HG02588 (cell line): ENCODE measurements around the gene COL27A1.
"Not testable (repeated sequence)": the region's sequence is repeated elsewhere in the genome, so short reads cannot be mapped to it uniquely, and the experiment has no call there.

ENCODE experiments used
- ATAC-seq: cut with Tn5 transposase; IDR thresholded peaks from one replicate; pipeline ENCODE4 v1.9.1; 2021; ENCODE audit warnings: mild to moderate bottlenecking, moderate library complexity; ENCODE audit not compliant: unreplicated experiment

COL27A1 gene

DNA sequence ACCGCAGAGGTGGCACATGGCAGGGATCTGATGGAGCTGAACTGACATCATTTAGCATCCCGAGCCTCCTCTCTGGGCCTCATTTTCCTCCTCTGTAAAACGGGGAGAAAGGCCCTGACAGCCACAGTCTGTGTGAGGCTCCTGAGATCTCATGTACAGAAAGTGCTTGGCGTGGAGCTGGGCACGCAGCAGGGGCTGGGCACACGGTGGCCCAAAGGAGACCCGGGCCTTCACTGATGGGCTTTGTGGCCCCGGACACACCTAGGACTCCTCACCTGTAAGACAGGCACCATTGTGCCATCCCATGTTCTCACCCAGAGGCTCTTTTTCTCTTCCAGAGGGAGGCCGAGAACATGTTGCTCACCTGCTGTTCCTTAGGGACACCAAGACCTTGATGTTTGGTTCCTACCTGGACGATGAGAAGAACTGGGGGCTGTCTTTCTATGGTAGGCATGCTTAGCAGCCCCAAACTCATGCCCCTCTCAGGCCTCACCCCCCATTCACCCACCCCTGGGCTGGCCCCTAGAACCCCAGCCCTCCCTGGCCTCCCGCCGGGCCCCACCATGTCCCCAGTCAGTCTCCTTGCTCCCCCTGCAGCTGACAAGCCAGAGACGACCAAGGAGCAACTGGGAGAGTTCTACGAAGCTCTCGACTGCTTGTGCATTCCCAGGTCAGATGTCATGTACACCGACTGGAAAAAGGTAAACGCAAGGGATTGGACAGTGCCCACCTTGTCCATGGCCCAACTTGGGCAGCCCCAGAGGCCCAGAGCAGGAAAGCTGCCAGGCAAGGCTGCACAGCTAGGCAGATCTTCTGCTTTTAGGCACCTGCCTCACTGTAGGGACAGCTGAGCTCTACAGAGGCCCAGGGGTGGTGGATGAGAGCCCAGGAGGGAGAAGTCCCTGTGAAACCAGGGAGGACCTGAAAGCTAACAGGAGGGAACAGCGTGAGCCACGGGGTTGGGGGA, 176.2 kb downstream of the COL27A1 start:
- not testable (repeated sequence) for ATAC-seq

DNA sequence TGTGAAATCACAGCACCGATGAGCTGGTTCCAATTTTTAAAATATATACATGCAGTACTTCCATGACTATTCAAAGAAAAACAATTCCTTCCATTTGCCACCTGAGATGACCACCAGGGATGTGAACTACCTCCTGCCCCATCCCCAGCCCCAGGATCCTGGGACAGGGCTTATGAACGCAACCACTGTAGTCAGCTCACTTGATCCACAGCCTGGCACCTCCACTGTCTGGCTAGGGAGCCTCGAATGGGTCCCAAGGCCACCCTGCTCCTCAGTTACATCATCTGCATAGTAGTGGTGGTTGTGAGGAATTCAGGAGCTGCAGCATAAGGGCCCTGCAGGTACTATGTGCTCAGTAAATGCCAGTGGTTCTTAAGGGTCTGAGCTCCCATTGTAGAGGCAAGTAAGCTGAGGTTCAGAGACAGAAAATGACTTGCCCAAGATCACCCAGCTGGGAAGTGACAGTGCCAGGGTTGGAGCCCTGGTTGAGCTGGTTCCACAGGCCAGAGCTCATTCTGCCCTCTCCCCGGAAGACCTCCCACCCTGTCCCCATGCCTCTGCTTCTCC, 177.2 kb downstream of the COL27A1 start:
- ATAC-seq, result not testable (repeated sequence)

DNA sequence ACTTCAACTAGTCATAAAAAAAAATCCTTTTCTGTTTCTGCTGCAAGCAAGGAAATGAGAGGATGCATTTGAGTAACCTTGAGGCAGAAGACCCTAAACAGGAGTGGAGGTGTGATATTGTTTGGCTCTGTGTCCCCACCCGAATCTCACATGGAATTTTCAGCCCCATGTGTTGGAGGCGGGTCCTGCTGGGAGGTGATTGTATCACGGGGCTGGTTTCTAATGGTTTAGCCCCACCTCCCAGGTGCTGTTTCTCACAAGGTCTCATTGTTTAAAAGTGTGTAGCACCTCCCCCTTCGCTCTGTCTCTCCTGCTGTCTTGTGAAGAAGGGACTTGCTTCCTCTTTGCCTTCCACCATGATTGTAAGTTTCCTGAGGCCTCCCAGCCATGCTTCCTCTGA, 178.4 kb downstream of the COL27A1 start:
- ATAC-seq, result not testable (repeated sequence)

DNA sequence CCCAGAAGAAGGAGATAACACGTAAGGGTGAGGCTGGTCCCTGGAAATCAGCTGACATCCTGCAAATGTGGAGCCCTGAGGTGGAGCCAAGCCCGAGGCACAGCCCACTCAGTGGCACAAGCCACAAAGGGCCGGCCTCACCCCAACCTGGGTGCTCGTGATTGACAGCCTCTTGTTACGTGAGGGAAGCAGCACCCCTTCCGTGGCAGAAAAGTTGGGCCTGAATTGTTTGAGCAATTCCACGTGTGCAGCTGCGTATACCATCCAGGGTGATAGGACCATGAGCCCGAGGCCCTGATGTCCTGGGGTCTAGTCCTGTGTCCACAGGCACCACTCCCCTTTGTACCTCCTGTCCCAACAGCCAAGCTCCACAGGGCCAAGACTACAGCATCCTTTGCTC, 179.2 kb downstream of the COL27A1 start:
- no peak for ATAC-seq

DNA sequence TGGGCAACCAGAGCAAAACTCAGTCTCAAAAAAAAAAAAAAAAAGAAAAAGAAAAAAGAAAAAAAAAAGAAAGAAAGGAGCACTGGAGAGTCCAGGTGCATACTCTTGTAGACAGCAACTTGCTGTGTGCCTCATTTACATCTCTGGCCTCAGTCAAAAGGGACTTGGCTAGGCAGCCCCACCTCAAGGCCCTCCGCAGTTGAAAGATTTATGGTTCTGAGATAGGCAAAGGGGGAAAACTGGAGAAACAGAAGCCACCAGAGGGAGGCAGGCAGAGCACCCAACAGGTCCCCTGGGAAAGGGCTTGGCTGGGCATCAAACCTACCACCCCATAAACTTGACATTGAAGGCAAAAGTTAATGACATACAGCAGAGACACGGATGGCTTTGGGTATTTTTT, 180.4 kb downstream of the COL27A1 start:
- ATAC-seq, result no peak

DNA sequence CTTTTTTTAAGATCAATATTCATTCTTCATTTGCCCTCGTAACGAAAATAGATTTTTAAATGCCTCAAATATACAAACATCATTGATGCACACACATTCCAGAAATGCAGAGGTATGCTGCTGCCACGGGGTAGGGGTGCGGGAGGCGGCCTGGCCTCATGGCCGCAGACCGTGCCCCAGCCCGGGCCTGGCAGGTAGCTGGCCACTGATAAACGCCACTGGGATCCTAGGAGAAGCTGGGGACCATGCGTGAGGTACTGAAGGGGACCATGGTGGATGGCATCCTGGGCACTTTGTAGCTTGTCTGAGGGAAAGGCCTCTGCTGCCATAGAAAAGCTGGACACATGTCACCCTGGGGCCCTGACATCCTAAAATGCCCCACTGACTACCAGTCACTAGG, 180.8 kb downstream of the COL27A1 start:
- ATAC-seq, result no peak

DNA sequence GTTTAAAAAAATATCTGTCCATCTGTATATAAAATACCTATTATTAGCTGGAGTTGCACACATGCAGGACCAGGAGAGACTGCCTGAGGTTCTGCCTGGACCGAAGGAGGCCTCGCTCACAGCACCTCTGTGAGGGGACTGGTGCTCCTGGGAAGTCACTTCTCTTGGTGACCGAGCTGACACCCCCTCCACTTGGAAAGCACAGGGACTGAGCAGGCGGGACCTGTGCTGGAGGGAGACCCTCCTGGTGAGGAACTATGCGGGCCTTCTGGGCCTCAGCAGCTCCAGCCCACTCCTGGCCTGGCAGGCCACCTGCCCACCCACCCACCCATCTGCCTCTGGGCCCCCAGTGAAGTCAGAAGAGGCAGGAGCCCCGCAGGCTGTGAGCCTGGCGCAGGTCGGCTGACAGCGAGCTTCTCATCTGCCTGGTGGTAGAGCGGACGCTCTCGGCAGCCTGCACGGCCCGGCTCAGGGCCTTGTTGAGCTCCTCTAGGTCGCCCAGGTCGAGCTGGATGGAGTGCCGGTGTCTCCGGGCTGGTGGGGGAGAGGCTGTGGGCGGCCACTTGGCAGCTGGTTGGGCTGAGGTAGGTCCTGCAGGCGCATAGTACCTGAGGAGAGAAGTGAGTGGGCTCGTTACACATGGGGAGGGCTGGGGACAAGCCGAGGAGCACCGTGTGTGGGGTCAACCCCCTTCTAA, 181.5 kb downstream of the COL27A1 start:
- no peak for ATAC-seq

DNA sequence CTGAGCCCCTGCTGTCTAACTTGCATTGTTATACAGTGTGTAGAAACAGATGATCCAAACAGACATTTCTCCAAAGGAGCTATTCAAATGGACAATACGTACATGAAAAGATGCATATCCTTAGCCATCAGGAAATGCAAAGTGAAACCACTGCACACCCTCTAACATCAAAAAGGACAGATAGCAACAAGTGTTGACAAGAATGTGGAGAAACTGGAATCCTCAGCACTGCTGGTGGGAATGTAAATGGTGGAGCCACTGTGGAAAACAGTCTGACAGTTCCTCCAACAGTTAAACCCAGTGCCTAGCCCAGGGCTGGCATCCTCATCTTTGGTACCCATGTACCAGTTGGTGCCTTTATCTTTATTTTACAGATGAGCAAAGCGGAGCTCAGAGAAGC, 182.8 kb downstream of the COL27A1 start:
- no peak for ATAC-seq

DNA sequence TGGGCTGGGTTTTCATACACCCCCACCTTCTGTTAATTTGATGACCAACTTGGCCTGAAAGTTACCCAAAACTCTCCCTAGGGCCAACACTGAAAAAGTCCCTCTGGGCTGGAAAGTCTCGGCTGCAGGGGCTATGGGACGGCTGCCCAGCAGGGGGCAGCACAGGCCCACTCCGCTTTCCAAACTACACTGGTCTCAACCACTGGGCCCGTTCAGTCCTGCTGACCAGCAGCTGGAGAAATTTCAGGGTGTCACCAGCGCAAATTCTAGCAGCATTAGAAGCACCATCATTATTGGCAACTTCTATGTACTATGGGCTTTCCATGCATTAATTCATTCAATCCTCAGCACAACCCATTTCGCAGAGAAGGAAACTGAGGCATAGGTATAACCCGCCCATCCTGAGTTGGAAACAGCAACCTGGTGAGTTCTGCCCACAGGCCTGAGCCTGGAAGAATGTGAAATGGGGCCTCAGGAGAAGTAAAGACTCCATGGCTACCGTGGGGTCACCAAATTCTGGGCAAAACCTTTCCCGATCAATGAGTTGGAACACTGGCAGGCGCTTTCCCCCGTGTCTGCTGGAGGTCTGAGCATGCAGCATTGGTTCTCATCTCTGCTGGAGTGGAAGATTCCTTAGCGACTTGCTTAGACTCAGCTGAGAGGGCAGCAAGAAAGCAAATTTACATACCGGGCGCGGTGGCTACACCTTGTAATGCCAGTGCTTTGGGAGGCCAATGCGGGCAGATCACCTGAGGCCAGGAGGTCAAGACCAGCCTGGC, 184.0 kb downstream of the COL27A1 start:
- no peak for ATAC-seq

DNA sequence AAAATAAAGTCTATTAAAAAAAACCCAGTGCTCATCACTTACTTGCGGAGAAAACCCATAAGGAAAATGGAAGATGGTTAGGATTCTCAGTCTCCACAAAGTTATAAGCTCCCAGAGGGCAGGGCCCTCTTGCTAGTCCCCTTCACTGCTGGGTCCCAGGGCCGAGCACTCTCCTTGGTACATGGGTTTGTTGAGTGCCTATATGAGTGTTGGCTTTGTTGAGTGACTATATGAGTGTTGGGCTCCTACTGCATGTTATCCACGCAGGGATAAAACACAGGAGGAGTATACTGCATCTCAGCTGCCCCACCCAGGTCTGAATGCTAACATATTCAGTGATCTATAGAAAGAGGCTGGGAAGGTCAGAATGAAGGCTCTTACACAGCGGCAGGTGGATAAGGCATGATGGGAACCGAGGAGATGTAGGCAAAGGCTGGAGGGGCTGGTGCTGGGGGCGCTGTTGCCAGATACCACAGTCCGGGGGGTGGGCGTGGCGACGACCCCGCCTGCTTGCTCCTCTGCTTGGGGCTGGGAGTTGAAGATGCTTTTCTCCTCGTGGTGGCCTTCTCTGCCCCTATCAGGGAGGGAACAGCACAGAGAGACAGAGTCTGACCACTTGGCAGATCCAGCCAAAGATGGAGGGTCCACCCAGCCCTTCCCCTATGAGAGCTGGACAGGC, 186.0 kb downstream of the COL27A1 start:
- ATAC-seq, result no peak

DNA sequence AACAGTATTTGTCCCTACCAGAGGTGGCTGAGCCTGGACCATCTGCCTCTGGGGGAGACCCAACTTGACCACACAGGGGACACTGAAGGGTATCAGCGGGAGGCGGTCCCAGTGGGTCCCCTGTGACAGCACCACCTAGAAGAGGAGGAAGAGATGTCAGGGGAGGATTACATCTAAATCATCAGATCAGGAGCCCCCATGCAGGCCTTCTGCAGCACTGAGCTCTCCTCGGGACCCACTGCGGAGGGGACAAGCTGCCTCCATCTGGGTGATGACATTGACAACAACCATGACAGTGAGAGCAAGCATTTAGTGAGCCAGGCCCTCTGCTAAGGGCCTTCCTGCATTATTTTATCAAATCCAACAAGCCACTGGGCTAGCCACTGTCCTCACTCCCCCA, 186.7 kb downstream of the COL27A1 start:
- ATAC-seq, result no peak

DNA sequence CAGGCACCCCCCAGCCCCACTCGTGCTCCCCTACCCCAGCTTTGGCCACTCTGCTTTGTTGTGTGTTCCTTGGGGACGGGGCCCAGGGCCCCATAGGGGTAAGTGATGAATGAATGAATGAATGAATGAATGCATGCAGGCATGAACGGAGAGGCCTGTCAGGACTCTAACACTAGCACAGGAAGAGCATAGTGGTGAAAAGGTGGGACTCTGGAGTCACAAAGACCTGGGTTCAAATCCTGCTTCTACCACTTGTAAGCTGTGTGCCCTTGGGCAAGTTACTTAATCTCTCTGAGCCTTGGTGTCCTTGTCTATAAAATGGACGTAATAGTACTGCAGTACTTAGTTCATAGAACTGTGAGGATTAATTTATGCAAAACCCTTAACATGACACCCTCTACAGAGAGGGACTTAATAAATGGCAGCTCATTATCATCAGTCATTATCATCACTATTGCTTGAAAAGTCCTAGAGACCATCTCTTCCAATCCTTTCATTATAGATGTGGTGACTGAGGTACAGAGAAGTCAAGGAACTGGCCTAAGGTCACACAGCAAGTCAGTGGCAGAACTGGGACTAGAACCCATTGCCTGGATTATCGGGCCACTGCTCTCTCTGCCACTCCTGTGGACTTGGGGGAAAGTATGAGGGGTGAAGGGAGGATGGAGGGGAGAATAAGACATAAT, 187.6 kb downstream of the COL27A1 start:
- no peak for ATAC-seq

DNA sequence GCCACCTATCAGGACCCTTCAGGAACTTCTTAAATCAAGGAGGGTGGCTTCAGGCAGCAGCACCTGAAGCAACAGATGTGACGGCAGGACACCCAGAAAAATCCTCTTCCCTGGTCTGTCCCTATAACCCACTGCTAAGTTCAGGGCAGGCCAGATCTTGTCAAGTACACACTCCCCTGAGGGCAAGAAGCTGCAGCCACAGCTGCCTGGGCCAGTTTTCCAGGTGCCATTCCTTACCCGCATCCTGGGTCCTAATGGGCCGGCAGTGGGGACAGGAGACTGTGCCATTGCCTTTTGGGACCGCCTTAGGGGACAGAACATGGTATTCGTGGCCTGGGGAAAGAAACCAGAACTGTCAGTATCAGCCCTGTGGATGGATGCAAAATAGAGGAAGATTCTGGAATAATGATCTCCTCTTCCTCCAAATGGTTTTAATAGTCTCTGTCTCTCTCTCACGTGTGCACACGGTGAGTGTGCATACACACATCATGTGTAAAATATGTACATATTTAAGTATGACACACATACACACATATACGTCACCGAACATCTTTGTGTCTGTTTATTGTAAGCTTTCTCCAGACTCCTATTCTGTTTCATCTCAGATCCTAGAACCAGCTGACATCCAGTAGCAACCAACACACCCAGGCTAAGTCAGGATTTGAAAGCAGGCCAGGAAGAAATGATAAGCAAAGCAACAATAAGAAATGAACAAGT, 188.3 kb downstream of the COL27A1 start:
- ATAC-seq, result no peak

DNA sequence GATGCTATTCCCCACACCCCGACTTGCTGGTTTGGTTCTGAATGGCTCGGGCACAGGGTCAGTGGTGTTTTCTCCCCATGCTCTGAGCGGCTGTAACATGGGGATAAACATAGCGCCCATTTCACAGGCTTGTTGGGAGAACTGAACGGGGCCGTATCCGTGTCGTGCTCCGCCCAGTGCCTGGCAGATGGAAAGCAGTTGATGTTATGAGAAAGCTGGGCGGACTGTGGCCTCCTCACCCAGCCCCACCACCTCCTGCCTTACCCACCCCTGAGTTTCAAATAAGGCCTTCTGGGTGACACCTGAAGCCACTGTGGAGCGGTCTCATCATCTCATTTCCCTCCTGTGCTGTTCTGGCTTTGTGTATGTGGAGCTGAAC, 188.8 kb downstream of the COL27A1 start:
- ATAC-seq, result no peak

DNA sequence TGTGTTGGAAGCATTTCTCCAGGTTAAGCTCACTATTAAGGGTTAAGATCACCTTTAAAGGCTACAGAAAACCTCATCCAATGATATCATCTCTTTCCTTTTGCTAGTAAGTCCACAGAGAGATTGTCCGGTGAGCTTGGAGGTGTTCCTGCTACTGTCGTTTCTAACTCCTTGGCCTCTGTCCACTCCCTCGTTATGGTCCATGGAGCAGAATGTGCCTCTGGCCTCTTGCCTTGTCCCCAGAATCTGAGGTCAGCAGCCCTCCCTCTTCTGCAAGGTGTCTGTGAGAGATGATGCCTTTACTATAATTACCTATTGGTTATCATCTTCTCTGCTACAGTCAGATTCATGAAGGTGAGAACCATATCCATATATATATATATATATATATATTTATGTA, 189.4 kb downstream of the COL27A1 start:
- no peak for ATAC-seq

DNA sequence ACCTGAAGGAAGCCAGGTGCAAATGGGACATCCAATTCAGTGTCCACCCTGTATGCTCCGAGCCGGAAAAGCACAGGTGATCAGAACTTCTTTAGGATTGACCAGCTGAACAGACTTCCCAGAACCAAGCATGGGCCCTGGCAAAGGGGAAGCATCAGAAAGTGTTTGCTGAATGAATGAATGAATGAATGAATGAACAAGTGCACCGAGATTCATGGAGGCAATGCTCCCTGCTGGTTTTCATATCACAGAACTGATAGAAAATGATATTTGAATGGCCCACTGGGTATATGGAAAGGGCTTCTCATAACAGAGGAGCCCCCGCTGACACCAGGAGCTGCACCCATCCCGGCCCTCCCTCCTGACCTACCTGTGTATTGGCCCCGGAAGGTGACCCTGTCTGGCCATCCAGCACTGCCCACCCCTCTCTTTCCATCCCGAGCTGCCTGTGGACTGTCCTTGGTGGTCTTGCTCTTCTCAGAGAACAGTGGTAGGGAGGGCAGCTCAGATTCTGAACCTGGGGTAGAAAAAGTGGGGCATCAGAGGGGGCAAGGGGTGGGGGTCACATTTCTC, 190.2 kb downstream of the COL27A1 start:
- no peak for ATAC-seq

DNA sequence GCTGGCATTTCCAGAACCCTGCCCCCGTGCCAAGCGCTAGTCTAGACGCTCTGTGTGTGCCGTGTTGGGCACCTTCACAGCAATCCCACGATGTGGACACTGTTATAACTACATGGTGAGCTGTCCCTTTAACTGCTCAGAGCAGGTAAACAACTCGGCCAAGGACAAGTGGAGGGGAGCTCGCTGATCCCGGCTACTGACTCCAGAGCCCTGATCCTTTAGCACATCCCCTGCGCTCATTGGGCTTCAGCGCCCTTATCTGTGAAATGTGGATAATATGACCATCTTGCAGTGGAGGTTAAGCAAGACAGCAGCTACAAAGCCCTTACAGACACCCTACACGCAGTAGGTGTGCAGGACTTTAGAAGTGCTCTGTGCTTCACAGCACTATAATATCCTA, 190.8 kb downstream of the COL27A1 start:
- ATAC-seq, result no peak

DNA sequence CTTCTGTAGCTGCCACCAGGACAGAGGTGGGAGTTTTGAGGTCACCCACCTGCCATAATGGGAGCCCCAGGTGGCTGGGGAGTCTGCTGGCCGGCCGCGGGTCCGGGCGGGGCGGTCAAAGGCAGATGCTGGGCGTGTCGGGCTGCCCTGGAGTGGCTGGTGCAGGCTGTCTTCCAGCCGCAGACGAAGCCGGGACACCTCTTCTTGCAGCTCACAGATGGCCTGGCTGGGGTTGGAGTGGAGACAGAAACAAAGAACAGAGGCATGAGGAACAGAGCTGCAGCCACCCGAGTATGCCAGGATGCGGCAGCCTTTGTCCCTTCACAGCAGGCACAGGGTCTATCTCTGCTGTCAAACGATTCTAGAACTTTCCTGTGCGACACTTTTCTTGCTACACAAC, 192.3 kb downstream of the COL27A1 start:
- no peak for ATAC-seq
